Keratinocyte (primary cell): ENCODE data around the gene SS18L1. TPM values are rescaled to one million over a fixed set of nuclear protein-coding genes. Genes with fewer than 3 reads are reported as not detected.

Experiments used
- DNase-seq: peaks from one replicate; pipeline ENCODE4 v3.0.0-alpha.2; 2011; ENCODE audit warnings: low read depth, missing footprints, low spot score
- FAIRE-seq: peaks from 2 replicates; lab custom pipeline; 2011; peaks lifted over from hg19 to GRCh38; lab: Jason Lieb, UNC
- H2AFZ ChIP-seq: 2 replicates; pipeline ENCODE4 v1.6.0; 2012; ENCODE audit warnings: low read length, control low read depth, inconsistent platforms; ENCODE audit not compliant: control insufficient read depth
- H3K27ac ChIP-seq: 2 replicates; pipeline ENCODE4 v1.5.1; 2011; ENCODE audit warnings: low read length; ENCODE audit not compliant: control insufficient read depth, insufficient read depth
- H3K27me3 ChIP-seq: 3 replicates; pipeline ENCODE4 v1.6.0; 2011; ENCODE audit warnings: low read length; ENCODE audit not compliant: control insufficient read depth, insufficient read depth; ENCODE audit errors: extremely low read depth
- H3K36me3 ChIP-seq, 2 experiments: 2 replicates in 1 of 2; 3 replicates in 1 of 2; pipeline ENCODE4 v1.5.1; 2011; ENCODE audit warnings: low read length in 2 of 2, mild to moderate bottlenecking in 1 of 2; ENCODE audit not compliant: control insufficient read depth in 2 of 2, insufficient read depth in 2 of 2; ENCODE audit errors: extremely low read depth in 1 of 2
- H3K4me1 ChIP-seq: 3 replicates; pipeline ENCODE4 v1.5.1; 2011; ENCODE audit warnings: low read length; ENCODE audit not compliant: control insufficient read depth, insufficient read depth; ENCODE audit errors: extremely low read depth
- H3K4me2 ChIP-seq: 3 replicates; pipeline ENCODE4 v1.6.0; 2011; ENCODE audit warnings: low read depth, low read length; ENCODE audit not compliant: control insufficient read depth, insufficient read depth; ENCODE audit errors: extremely low read depth
- H3K4me3 ChIP-seq, 3 experiments: fragments of 200-600 bp in 1 of 3; sonication (generic) in 1 of 3; 2 replicates in 2 of 3; 3 replicates in 1 of 3; pipeline ENCODE4 v1.5.1; 2011 to 2016; ENCODE audit warnings: low read length in 3 of 3, mild to moderate bottlenecking in 3 of 3, control low read depth in 2 of 3, inconsistent platforms in 1 of 3, low read depth in 1 of 3, mixed read lengths in 1 of 3, mixed run types in 1 of 3, moderate library complexity in 1 of 3; ENCODE audit not compliant: control insufficient read depth in 2 of 3, insufficient read depth in 2 of 3; ENCODE audit errors: extremely low read depth in 1 of 3
- H3K79me2 ChIP-seq: 2 replicates; pipeline ENCODE4 v1.6.0; 2012; ENCODE audit warnings: low read length; ENCODE audit not compliant: control insufficient read depth, insufficient read depth
- H3K9ac ChIP-seq: 3 replicates; pipeline ENCODE4 v1.6.0; 2011; ENCODE audit warnings: low read length; ENCODE audit not compliant: control insufficient read depth, insufficient read depth; ENCODE audit errors: extremely low read depth
- H3K9me1 ChIP-seq: 3 replicates; pipeline ENCODE4 v1.6.0; 2011; ENCODE audit warnings: low read length; ENCODE audit not compliant: control insufficient read depth, insufficient read depth; ENCODE audit errors: extremely low read depth
- H3K9me3 ChIP-seq: 2 replicates; pipeline ENCODE4 v1.5.1; 2012; ENCODE audit warnings: low read depth, low read length; ENCODE audit not compliant: control insufficient read depth
- H4K20me1 ChIP-seq: 3 replicates; pipeline ENCODE4 v1.6.0; 2011; ENCODE audit warnings: low read length; ENCODE audit not compliant: control insufficient read depth, insufficient read depth; ENCODE audit errors: extremely low read depth
- EZH2 ChIP-seq: IDR thresholded peaks from one replicate; pipeline ENCODE4 v1.6.1; 2012; ENCODE audit warnings: inconsistent platforms, mild to moderate bottlenecking, low read length, moderate library complexity
- dilution Hi-C: fragments of 300-500 bp; cut with MboI; formaldehyde crosslinking; loops from one replicate; pipeline ENCODE4 v1.7.0; 2020; ENCODE audit warnings: low sequenced_read_pairs; ENCODE audit not compliant: extremely low pct_ligation_motif_present
- polyA plus RNA-seq, 5 experiments: library from polyadenylated mRNA; depleted of rRNA in 3 of 5; stranded (reverse) in 3 of 5; stranded (forward) in 1 of 5; unstranded in 1 of 5; fragments of >200 nt; gene quantifications; 1 replicate in 1 of 5; 2 replicates in 3 of 5; 3 replicates in 1 of 5; pipeline versions ENCODE4 v1.2.1 to v1.2.3, GENCODE V29; 2011 to 2012; ENCODE audit warnings: missing spikeins in 2 of 5, low read depth in 1 of 5, low replicate concordance in 1 of 5
- TF ChIP-seq, protein P1 (sequence below), 3 experiments: IDR thresholded peaks in 1 of 3; conservative IDR thresholded peaks in 1 of 3; optimal IDR thresholded peaks in 1 of 3; 2 replicates in 2 of 3; 3 replicates in 1 of 3; pipeline versions ENCODE3 to v1.5.1; 2011; ENCODE audit warnings: low read length in 3 of 3, mild to moderate bottlenecking in 3 of 3, moderate library complexity in 2 of 3, control low read depth in 1 of 3, inconsistent platforms in 1 of 3; ENCODE audit not compliant: insufficient read depth in 2 of 3; ENCODE audit errors: extremely low read depth in 1 of 3

SS18L1 gene
- polyA plus RNA-seq, 1 donor (not counting 4 experiments of a cell fraction or from before 2014, with no cell fraction given): 9.4 TPM

DNA sequence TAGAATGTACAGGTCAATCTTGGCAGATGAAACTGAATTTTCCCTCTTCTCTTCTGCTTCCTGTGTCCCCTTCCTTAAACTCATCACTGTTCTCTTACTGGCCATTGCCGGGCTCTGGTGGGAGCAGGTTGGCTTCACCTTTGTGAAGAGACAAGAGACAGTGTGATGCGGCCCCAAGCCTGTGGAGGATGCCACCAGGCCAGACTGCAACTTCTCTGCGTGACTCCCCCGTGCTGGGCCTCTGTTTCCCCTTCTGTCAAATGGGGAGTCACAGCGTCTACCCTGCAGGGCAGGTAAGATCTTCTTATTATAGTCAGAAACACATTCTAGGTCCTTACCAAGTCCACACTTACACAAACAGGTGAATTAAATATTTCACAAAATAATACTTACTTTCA lies 23.2 kb upstream of the SS18L1 start:
- Histone ChIP-seq H3K27me3 (peaks cover 28% of the 10 kb centered on the region), H3K36me3 (peaks cover 4 to 5% of the 10 kb centered on the region in 2 experiments), H3K4me1 (peaks cover 8% of the 10 kb centered on the region), H3K79me2 (peaks cover 17% of the 10 kb centered on the region), H3K9me1 (no peaks in the 10 kb centered on the region), H2AFZ (no peak overlapping the region), H4K20me1 (peaks cover 14% of the 10 kb centered on the region), H3K9ac (no peak overlapping the region), H3K27ac (no peak overlapping the region), H3K9me3 (no peaks in the 10 kb centered on the region), H3K4me2 (no peak overlapping the region), H3K4me3 (no peak overlapping the region)
- FAIRE-seq (no peak), DNase-seq (no peak)
- dilution Hi-C loops: no loop called here
- TF ChIP-seq, protein P1, sequence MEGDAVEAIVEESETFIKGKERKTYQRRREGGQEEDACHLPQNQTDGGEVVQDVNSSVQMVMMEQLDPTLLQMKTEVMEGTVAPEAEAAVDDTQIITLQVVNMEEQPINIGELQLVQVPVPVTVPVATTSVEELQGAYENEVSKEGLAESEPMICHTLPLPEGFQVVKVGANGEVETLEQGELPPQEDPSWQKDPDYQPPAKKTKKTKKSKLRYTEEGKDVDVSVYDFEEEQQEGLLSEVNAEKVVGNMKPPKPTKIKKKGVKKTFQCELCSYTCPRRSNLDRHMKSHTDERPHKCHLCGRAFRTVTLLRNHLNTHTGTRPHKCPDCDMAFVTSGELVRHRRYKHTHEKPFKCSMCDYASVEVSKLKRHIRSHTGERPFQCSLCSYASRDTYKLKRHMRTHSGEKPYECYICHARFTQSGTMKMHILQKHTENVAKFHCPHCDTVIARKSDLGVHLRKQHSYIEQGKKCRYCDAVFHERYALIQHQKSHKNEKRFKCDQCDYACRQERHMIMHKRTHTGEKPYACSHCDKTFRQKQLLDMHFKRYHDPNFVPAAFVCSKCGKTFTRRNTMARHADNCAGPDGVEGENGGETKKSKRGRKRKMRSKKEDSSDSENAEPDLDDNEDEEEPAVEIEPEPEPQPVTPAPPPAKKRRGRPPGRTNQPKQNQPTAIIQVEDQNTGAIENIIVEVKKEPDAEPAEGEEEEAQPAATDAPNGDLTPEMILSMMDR (optimal IDR thresholded peaks at IDR 0.05 in 1 of 3, IDR thresholded peaks at IDR 0.05 in 1 of 3, conservative IDR thresholded peaks at IDR 0.05 in 1 of 3; ENCODE audit: extremely low read depth in 1 of 3, insufficient read depth in 2 of 3, low read length in 3 of 3): no peak
- TF ChIP-seq EZH2: no peak

DNA sequence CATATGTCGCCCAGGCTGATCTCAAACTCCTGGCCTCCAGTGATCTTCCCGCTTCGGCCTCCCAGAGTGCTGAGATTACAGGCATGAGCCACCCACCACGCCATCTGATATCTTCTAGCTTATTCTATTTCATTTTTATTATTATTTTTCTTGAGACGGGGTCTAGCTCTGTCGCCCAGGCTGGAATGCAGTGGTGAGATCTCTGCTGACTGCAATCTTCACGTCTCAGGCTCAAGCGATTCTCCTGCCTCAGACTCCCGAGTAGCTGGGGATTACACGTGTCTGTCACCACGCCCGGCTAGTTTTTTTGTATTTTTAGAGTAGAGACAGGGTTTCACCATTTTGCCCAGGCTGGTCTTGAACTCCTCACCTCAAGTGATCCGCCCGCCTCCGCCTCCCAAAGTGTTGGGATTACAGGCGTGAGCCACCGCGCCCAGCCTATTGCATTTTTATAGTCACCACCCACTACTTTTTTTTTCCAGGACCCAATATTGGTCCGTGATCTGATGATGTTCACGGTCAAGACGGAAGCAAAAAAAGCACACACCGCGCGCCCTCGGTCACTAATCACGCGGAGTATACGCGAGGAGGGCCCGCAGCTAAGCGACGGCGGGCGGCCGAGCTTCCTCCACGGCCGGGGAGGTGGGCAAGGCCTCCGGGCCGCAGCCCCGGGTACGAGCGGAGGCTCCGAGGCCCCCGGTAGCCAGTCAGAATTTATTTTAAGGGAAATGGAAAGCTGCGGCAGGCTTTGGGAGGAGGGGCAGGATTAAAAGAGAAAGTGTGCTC lies 22.4 kb upstream of the SS18L1 start:
- Histone ChIP-seq H3K27ac (peak overlapping the region; percentile 88), H3K4me2 (peak overlapping the region; percentile 78), H3K4me3 (peak overlapping the region; percentile 54 to 89 (median 77)), H2AFZ (peak overlapping the region; percentile 78), H3K4me1 (peaks cover 8% of the 10 kb centered on the region), H3K36me3 (peaks cover 7 to 8% of the 10 kb centered on the region in 2 experiments), H3K79me2 (peaks cover 17% of the 10 kb centered on the region), H3K9ac (peak overlapping the region; percentile 88), H4K20me1 (peaks cover 14% of the 10 kb centered on the region), H3K9me1 (no peaks in the 10 kb centered on the region), H3K27me3 (peaks cover 25% of the 10 kb centered on the region), H3K9me3 (no peaks in the 10 kb centered on the region)
- FAIRE-seq (no peak), DNase-seq (no peak)
- dilution Hi-C loops: no loop called here
- TF ChIP-seq, protein P1 (optimal IDR thresholded peaks at IDR 0.05 in 1 of 3, IDR thresholded peaks at IDR 0.05 in 1 of 3, conservative IDR thresholded peaks at IDR 0.05 in 1 of 3; ENCODE audit: extremely low read depth in 1 of 3, insufficient read depth in 2 of 3, low read length in 3 of 3): no peak
- no peak for TF ChIP-seq EZH2
